CD8-positive, alpha-beta memory T cell (primary cell): ENCODE data around the gene TCEAL4. TPM values are rescaled to one million over a fixed set of nuclear protein-coding genes. Genes with fewer than 3 reads are reported as not detected.

Experiments
- polyA plus RNA-seq: library from polyadenylated mRNA; unstranded; fragments of 300-500 nt; fragmentation: Illumina TruSeq; gene quantifications from one replicate; pipeline ENCODE4 v1.2.3, GENCODE V29; 2021
- total RNA-seq, 2 experiments: library from RNA; stranded (reverse); gene quantifications; one replicate each; pipeline ENCODE4 v1.2.3, GENCODE V29; 2021

TCEAL4 gene
- total and polyA plus RNA-seq, 3 experiments from 2014 or later = 10.4 to 19.7 (median 11.2) TPM

Other genes with a start within 250 kb of the TCEAL4 start
- 1 to 10 TPM; 2.8 to 3.4 TPM for gene TCEAL9, start 229.0 kb upstream of the TCEAL4 start, total RNA-seq
- 1.0 TPM for gene TCEAL9, start 229.0 kb upstream of the TCEAL4 start, polyA plus RNA-seq
- 10 to 100 TPM in 1 of 2 experiments, 1 to 10 TPM in 1; 9.5 to 10.6 TPM for gene BEX3, start 209.0 kb upstream of the TCEAL4 start, total RNA-seq
- 33.7 TPM for gene BEX3, start 209.0 kb upstream of the TCEAL4 start, polyA plus RNA-seq
- under 1 TPM in 1 of 2 experiments, not detected in 1; 0.13 TPM for gene RAB40A, start 66.0 kb upstream of the TCEAL4 start, total RNA-seq
- gene RAB40A, start 66.0 kb upstream of the TCEAL4 start, polyA plus RNA-seq = not detected
- 1 to 10 TPM; 3.9 to 4.3 TPM for gene TCEAL3, start 22.4 kb downstream of the TCEAL4 start, total RNA-seq
- 13.1 TPM for gene TCEAL3, start 22.4 kb downstream of the TCEAL4 start, polyA plus RNA-seq
- gene TCEAL1, start 43.5 kb downstream of the TCEAL4 start, total RNA-seq = 10 to 100 TPM in 1 of 2 experiments, 1 to 10 TPM in 1; 7.9 to 10.3 TPM
- 19.7 TPM for gene TCEAL1, start 43.5 kb downstream of the TCEAL4 start, polyA plus RNA-seq
- 100 to 1,000 TPM; 198 to 202 TPM for gene MORF4L2, start 101.2 kb downstream of the TCEAL4 start, total RNA-seq
- gene MORF4L2, start 101.2 kb downstream of the TCEAL4 start, polyA plus RNA-seq = 80.8 TPM
- not detected for gene TMEM31, start 125.4 kb downstream of the TCEAL4 start, total RNA-seq
- not detected for gene TMEM31, start 125.4 kb downstream of the TCEAL4 start, polyA plus RNA-seq
- not detected for gene PLP1, start 191.3 kb downstream of the TCEAL4 start, total RNA-seq
- not detected for gene PLP1, start 191.3 kb downstream of the TCEAL4 start, polyA plus RNA-seq
- gene RAB9B, start 246.7 kb downstream of the TCEAL4 start, total RNA-seq = under 1 TPM; 0.35 to 0.44 TPM
- 0.22 TPM for gene RAB9B, start 246.7 kb downstream of the TCEAL4 start, polyA plus RNA-seq